ENCODE data around the gene MMP15.
"Not testable (repeated sequence)": the region's sequence is repeated elsewhere in the genome, so short reads cannot be mapped to it uniquely, and the experiment has no call there.

The MMP15 gene

GRCh38 chr16:57997176-57997527 is 28.4 kb upstream of the MMP15 start:
- DNase-seq, result no peak

GRCh38 chr16:57997528-57998265 is 27.9 kb upstream of the MMP15 start:
- no peak for DNase-seq

GRCh38 chr16:57998486-57998885 is 27.1 kb upstream of the MMP15 start:
- DNase-seq, result no peak

GRCh38 chr16:57998992-57999365 is 26.6 kb upstream of the MMP15 start:
- DNase-seq, result no peak

- DNase-seq, result no peak
Measured at GRCh38 chr16:57999366-57999970, 26.1 kb upstream of the MMP15 start.

GRCh38 chr16:57999971-58000705 is 25.4 kb upstream of the MMP15 start, which contains the start of gene ZNF319:
ZNF319 (minus strand) TSS chr16:58000672; CDS start chr16:57998265, 2,407 bp downstream.
- no peak for DNase-seq

GRCh38 chr16:58000706-58001676 is 24.6 kb upstream of the MMP15 start, which contains the start of gene USB1:
USB1 (plus strand) TSS chr16:58001407; CDS start chr16:58001484, 77 bp downstream.
- DNase-seq, result no peak

- no peak for DNase-seq
Measured at GRCh38 chr16:58001781-58002415, 23.7 kb upstream of the MMP15 start.

- DNase-seq, result no peak
Measured at GRCh38 chr16:58002416-58002800, 23.1 kb upstream of the MMP15 start.

- no peak for DNase-seq
Measured at GRCh38 chr16:58002936-58003335, 22.6 kb upstream of the MMP15 start.

- not testable (repeated sequence) for DNase-seq
Measured at GRCh38 chr16:58004736-58005135, 20.8 kb upstream of the MMP15 start.

GRCh38 chr16:58009856-58010416 is 15.6 kb upstream of the MMP15 start:
- no peak for DNase-seq

GRCh38 chr16:58010886-58011285 is 14.7 kb upstream of the MMP15 start:
- DNase-seq, result no peak

GRCh38 chr16:58011652-58012051 is 13.9 kb upstream of the MMP15 start:
- no peak for DNase-seq

GRCh38 chr16:58012481-58012880 is 13.1 kb upstream of the MMP15 start:
- no peak for DNase-seq

GRCh38 chr16:58013201-58013956 is 12.2 kb upstream of the MMP15 start:
- DNase-seq, result no peak

- DNase-seq, result no peak
Measured at GRCh38 chr16:58016840-58017446, 8.6 kb upstream of the MMP15 start.

- DNase-seq, result no peak
Measured at GRCh38 chr16:58018803-58019202, 6.8 kb upstream of the MMP15 start.

GRCh38 chr16:58019866-58020538 is 5.6 kb upstream of the MMP15 start:
- no peak for DNase-seq

Data from NCI-H2081 treated with DMSO at 0.1 percent for 48 hours (cell line).